HEK293T (cell line): ENCODE data around the gene CYP2J2.

ENCODE experiments used
- BHLHE40 ChIP-seq: fragments of 450-650 bp; IDR thresholded peaks from 2 replicates; pipeline ENCODE4 v1.6.1; 2016; ENCODE audit warnings: mild to moderate bottlenecking, moderate library complexity, borderline replicate concordance
- CTBP1 ChIP-seq: fragments of 450-650 bp; IDR thresholded peaks from 2 replicates; pipeline ENCODE4 v1.6.1; 2016; ENCODE audit warnings: borderline replicate concordance
- ELF4 ChIP-seq: fragments of 450-650 bp; IDR thresholded peaks from 2 replicates; pipeline ENCODE4 v1.6.1; 2017; ENCODE audit warnings: antibody characterized with exemption
- FOXA1 ChIP-seq: fragments of 450-650 bp; IDR thresholded peaks from 2 replicates; pipeline ENCODE4 v1.6.1; 2016; ENCODE audit warnings: mild to moderate bottlenecking
- FOXK2 ChIP-seq: fragments of 450-650 bp; IDR thresholded peaks from 2 replicates; pipeline ENCODE4 v1.6.1; 2016; ENCODE audit warnings: mild to moderate bottlenecking
- FOXM1 ChIP-seq: fragments of 450-650 bp; IDR thresholded peaks from 2 replicates; pipeline ENCODE4 v1.6.1; 2017; ENCODE audit warnings: mild to moderate bottlenecking, borderline replicate concordance
- HDGF ChIP-seq: fragments of 450-650 bp; IDR thresholded peaks from 2 replicates; pipeline ENCODE4 v1.6.1; 2017; ENCODE audit warnings: antibody characterized with exemption, borderline replicate concordance
- L3MBTL2 ChIP-seq: fragments of 450-650 bp; conservative IDR thresholded peaks from 2 replicates; pipeline ENCODE4 v1.6.1; 2016; ENCODE audit warnings: mild to moderate bottlenecking
- LEF1 ChIP-seq: fragments of 450-650 bp; IDR thresholded peaks from 2 replicates; pipeline ENCODE4 v1.6.1; 2017; ENCODE audit warnings: mild to moderate bottlenecking, borderline replicate concordance
- NFRKB ChIP-seq: fragments of 450-650 bp; IDR thresholded peaks from 2 replicates; pipeline ENCODE4 v1.6.1; 2016; ENCODE audit warnings: mild to moderate bottlenecking, moderate library complexity
- SP1 ChIP-seq: fragments of 450-650 bp; IDR thresholded peaks from 2 replicates; pipeline ENCODE4 v1.6.1; 2017
- SUZ12 ChIP-seq: fragments of 450-650 bp; IDR thresholded peaks from 2 replicates; pipeline ENCODE4 v1.6.1; 2016; ENCODE audit warnings: mild to moderate bottlenecking
- TARDBP ChIP-seq: fragments of 450-650 bp; IDR thresholded peaks from 2 replicates; pipeline ENCODE4 v1.6.1; 2016
- ZNF384 ChIP-seq: fragments of 450-650 bp; IDR thresholded peaks from 2 replicates; pipeline ENCODE4 v1.6.1; 2016

- TF ChIP-seq CTBP1 (no peak), ZNF384 (no peak), FOXA1 (no peak), SP1 (no peak), TARDBP (no peak), BHLHE40 (no peak), FOXM1 (no peak), HDGF (no peak), SUZ12 (no peak), L3MBTL2 (no peak), FOXK2 (no peak), ELF4 (no peak), NFRKB (no peak), LEF1 (no peak)
Measured at GRCh38 chr1:59906931-59907330, 19.6 kb downstream of the CYP2J2 start.
